Activated gamma-delta T cell treated with anti-CD3 and anti-CD28 coated beads, Interleukin-2, amount 50 U/mL, for 16 hours (primary cell): ENCODE results near the gene EGLN3.
"Not testable (repeated sequence)": the region's sequence is repeated elsewhere in the genome, so short reads cannot be mapped to it uniquely, and the experiment has no call there.

ENCODE experiments used
- DNase-seq: peaks from one replicate; pipeline ENCODE4 v3.0.0-alpha.2; 2020; ENCODE audit warnings: low read depth

EGLN3 gene

DNA sequence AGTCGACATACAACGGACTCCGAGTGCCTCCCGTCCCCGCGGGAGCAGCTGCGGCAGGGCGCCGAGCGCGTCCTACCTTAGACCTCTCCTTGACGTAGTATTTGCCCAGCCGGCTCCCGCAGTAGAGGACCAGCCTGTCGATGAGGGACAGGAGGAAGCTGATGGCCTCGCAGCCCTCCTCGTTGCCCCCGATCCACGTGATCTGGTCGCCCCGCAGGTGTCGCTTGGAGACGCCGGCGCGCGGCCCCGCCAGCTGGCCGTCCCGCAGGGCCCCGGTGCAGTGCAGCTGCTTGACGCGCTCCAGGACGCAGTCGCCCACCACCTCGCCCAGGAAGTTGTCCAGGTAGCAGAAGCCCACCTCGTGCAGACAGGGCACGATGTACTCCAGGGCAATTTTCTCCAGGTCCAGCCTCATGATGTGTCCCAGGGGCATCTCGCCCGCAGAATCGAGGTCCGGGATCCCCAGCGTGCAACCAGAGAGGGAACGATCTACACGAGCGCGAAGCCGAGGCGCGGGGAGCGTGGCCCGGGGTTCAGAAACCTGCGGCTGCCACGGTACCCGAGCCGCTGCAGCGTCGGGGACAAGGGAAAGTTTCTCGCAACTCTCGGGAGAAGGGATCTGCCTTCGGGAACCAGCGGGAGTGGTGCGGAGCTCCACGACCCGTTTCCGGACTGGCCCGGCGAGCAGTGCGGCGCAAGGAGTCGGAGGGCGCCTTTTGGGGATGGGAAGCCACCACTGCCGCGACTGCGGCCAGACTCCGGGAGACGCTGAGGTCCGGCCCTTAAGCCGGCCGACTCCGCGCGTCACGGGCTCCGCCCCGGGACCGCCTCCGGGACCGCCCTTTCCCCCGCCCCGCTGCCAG is at the start of gene EGLN3:
Gene EGLN3, minus strand, starts transcription at position 755 of the 863 bp plus-strand sequence. Its CDS starts 322 bp downstream, at position 433.
- peak; percentile 27 for DNase-seq

- DNase-seq, result no peak
Observed at GRCh38 chr14:34000396-34000795, 49.5 kb upstream of the EGLN3 start.

- no peak for DNase-seq
Observed at GRCh38 chr14:33999771-34000291, 49.0 kb upstream of the EGLN3 start.

GRCh38 chr14:33997611-33998010 is 46.7 kb upstream of the EGLN3 start:
- DNase-seq, result no peak

- no peak for DNase-seq
Observed at GRCh38 chr14:33996462-33996861, 45.6 kb upstream of the EGLN3 start.

GRCh38 chr14:33993246-33993645 is 42.4 kb upstream of the EGLN3 start:
- no peak for DNase-seq

- no peak for DNase-seq
Observed at GRCh38 chr14:33992274-33993007, 41.6 kb upstream of the EGLN3 start.

DNA sequence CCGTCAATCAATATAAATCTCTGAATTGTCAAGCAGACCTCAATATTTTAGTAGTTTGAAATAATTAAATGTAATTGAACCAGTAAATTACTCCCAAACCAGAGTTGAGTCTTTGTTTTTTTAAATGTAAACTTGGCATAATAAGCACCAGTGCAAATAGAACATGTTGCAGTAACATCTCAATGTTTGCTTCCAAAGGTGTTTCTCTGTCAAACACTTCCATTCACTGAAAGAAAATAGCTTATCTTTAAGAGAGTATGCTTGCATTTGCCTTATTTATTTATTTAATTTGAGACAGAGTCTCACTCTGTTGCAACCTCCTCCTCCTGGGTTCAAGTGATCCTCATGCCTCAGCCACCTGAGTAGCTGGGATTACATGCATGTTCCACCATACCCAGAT is 39.9 kb upstream of the EGLN3 start:
- no peak for DNase-seq

DNA sequence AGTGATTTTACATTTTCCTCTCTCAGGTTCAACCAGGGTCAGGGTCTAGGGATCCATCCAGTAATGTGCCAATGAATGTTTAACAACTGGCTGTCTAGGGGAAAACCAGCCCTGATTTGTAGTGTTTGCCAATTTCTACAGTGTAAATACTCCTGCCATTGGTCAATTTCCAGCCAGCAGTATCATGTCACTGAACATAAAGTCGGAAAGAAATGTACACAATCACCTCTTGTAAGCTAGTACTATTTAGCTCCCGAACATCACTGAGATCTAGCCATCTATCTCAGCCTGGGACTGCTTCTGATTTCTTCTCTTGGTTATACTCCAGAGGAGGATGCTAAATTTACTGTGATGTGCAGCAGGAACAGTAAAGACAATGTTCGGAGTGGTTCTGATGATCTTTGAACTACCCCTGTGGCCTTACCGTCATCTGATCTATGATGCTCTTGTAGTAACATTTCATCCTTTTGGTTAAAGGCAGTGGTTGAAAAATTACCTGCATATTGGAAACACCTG is 36.7 kb upstream of the EGLN3 start:
- DNase-seq, result no peak

DNA sequence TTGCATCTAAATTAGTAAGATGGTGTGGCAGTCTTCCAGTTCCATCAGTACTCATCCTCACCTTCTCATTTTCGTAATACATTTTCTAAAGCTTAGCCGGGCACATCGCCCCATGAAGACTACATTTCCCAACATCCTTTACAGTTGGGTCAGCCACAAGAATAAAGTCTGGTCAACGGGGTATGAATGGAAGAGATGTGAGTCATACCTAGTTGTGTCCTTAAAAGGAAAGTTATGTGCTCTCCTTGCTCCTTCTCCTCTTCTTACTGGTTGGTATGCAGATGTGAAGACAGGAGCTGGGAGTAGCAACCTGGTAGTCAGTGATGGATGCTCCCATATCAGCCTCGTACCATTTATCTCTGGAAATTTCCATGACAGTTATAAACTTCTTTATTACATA is 35.9 kb upstream of the EGLN3 start:
- no peak for DNase-seq

DNA sequence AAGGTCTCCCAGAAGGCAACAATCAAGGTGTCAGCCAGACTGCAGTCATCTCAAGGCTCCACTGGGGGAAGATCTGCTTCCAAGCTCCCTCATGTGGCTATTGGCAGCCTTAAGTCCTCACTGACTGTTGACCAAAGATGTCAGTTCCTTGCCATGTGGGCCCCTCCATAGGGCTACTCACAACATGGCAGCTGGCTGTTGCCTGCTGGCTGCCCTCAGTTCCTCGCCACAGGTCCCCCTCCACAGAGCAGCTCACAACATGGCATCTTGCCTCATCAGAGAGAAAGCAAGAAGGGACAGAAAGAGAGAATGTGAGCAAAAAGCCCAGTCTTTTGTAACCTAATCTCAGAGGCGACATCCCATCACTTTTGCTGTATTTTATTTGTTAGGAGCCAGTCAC is 34.4 kb upstream of the EGLN3 start:
- no peak for DNase-seq

- DNase-seq, result no peak
Observed at GRCh38 chr14:33979613-33980276, 28.9 kb upstream of the EGLN3 start.

DNA sequence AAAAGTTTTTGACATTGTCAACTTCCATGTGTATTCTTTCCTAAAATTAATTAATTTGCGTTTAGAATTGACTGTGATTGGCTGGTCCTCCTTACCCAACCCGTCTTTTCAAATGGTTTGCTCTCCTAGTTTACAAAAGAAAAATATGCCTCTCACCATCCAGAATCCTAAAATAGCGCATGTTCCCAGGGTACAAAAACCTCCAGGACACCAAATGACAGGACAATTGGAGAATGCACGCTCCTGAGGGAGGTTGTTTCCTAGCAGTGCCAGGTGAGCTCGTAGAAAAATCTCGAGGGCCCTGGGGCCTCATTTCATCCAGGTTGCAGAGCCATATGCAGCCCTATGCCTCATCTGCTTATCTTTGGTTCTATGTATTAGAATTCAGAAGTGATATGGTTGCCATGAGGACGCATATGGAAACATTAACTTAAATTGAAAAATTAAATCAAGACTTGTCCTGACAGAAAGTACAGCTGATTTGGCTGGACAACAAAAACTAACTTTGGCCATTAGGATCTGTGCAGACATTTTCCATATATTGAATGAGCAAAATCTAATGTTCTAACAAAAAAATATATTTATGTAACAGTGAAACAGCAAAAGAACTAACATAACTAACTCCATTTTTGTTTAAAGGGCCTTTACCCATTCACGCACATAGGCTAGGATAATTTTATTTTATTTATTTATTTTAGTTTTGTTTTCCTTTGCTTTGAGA is 28.2 kb upstream of the EGLN3 start:
- DNase-seq, result no peak

GRCh38 chr14:33972583-33973081 is 21.8 kb upstream of the EGLN3 start:
- DNase-seq, result no peak

DNA sequence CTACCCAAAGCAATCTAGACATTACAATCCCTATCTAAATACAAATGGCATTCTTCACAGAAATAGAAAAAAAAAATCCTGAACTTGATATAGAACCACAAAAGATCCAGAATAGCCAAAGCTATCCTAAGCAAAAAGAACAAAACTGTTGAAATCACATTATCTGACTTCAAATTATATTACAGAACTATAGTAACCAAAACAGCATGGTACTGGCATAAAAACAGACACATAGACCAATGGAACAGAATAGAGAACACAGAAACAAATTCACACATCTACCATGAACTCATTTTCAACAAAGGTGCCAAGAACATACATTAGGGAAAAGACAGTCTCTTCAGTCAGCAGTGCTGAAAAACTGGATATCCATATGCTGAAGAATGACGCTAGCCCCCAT is 19.0 kb upstream of the EGLN3 start:
- DNase-seq, result not testable (repeated sequence)

DNA sequence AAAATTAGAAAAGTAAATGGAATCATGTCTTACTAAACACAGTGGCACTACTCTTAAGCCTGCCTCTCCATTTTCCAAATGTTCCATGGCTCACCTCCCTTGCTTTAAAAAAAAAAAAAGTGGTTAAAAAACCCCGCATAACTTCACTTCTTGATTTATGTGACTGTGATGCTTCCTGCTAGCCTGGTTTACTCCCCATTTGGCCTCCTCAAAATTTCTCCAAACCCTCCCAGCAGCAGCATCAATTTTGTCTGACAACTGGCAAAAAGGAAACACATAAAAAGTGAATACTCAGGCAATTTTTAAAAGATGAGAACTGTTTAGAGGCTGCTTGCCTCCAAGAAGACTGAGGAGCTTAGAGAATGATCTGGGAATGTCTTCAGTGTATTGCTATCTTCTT is 17.8 kb upstream of the EGLN3 start:
- DNase-seq, result no peak

GRCh38 chr14:33967138-33967537 is 16.3 kb upstream of the EGLN3 start:
- no peak for DNase-seq

DNA sequence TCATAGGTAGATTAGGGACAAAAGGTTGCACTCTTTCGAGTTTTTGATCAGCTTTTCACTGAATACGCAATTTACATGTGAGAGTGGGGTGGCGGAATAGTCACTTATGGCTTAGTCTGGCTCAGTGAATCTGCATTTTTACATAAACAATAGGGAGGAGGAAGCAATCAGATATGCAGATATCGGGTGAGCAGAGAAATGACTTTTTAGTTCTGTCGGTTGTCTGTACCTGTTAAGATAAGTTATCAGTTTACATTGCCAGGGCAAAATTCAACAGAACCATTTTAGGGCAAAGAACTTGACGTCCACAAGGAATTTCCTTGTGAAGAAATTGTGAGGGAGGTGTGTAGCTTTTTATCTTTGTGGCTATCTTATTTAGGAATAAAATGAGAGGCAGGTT is 15.4 kb upstream of the EGLN3 start:
- DNase-seq, result no peak

DNA sequence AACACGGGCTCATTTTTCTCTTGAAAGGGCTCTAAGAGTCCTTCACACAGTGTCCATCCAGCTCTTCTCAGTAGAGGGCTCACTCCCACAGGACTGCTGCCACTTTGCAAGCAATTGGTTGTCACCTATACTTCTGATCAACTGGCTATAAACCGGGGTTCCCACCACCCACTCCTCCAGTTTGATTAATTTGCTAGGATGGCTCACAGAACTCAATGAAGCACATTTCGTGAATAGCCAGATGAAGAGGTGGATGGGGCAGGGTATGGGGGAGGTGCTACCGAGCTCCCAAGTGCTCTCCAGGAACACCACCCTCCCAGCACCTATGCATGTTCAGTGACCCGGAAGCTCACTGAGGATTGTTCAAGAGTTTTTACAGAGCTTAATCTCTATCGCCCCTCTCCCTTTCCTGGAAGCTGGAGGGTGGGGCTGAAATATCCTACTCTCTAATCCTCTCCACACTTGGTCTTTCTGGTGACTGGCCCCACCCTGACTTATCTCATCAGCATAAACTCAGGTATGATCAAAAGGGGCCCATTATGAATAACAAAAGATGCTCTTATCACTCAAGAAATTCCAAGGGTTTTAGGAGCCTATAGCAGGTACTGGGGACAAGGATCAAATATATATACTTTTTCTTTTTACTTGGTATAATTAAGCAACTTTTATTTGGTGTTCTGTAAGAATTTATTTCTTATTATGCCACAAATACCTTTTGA is 13.9 kb upstream of the EGLN3 start:
- no peak for DNase-seq

DNA sequence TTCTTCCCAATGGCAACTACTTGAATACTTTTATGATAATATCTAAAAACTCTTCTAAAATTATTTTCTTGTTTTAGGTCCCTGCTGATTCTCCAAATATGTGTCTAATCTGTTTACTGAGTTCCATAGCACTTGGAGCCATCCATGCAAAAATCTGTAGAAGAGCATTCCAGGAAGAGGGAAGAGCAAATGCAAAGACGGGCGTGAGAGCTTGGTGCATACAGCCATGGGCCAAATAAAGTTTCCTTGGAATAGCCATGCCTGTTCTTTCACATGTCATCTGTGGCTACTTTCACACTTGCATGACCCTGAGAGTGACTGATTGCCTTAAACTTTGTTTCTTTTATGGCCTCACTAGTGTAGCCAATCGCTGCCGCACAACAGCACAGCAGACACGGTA is 13.0 kb upstream of the EGLN3 start:
- DNase-seq, result no peak

DNA sequence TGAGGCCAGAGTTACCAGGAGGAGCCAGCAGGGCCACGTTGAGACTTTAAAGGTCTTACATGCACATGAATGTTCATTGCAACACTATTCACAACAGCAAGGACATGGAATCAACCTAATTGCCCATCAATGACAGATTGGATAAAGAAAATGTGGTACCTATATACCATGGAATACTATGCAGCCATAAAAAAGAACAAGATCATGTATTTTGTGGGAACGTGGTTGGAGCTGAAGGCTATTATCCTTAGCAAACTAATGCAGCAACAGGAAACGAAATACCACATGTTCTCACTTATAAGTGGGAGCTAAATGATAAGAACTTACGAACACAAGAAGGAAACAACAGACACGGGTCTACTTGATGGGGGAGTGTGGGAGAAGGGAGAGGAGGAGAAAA is 11.6 kb upstream of the EGLN3 start:
- DNase-seq, result not testable (repeated sequence)
